Progenitor cell of endocrine pancreas (in vitro differentiated cells): ENCODE data around the gene MTHFS. TPM values are rescaled to one million over a fixed set of nuclear protein-coding genes. Genes with fewer than 3 reads are reported as not detected.

Experiments used
- DNase-seq: peaks from one replicate; pipeline ENCODE4 v3.0.0; 2021; ENCODE audit warnings: low spot score; ENCODE audit not compliant: unreplicated experiment
- H3K27ac Mint-ChIP-seq: 2 replicates; pipeline ENCODE4 v1.8.0; 2021; ENCODE audit warnings: mild to moderate bottlenecking, moderate library complexity, mixed read lengths
- H3K27me3 Mint-ChIP-seq: 2 replicates; pipeline ENCODE4 v1.8.0; 2021; ENCODE audit warnings: mixed read lengths
- H3K36me3 Mint-ChIP-seq: 2 replicates; pipeline ENCODE4 v1.8.0; 2022; ENCODE audit warnings: mixed read lengths; ENCODE audit not compliant: insufficient read depth
- H3K4me1 Mint-ChIP-seq: 2 replicates; pipeline ENCODE4 v1.8.0; 2021; ENCODE audit warnings: low read depth, mixed read lengths
- H3K4me3 Mint-ChIP-seq: 2 replicates; pipeline ENCODE4 v1.8.0; 2021; ENCODE audit warnings: low read depth, mild to moderate bottlenecking, moderate library complexity, mixed read lengths
- H3K9me3 Mint-ChIP-seq: 2 replicates; pipeline ENCODE4 v1.8.0; 2021; ENCODE audit warnings: low read depth, mixed read lengths
- CTCF ChIP-seq: fragments of 200-600 bp; sonication (generic); IDR thresholded peaks from one replicate; pipeline ENCODE4 v1.5.0; 2021; ENCODE audit warnings: antibody characterized with exemption, mild to moderate bottlenecking; ENCODE audit not compliant: unreplicated experiment
- long read RNA-seq: library from polyadenylated mRNA; unstranded; transcript quantifications from one replicate; pipeline ENCODE4 v2.0.0, GENCODE V29; 2020
- total RNA-seq: library from RNA; stranded (reverse); gene quantifications from 2 replicates; pipeline ENCODE4 v1.2.1, GENCODE V29; 2021

The MTHFS gene
- total RNA-seq, result 33.3 and 33.6 TPM in 2 replicates
- long read RNA-seq, transcript MTHFS-201 (3 exons, 907 nt), result major isoform, 6 of 11 reads
- long read RNA-seq, partial matches to known transcripts, result 0 of 11 reads
- long read RNA-seq, other reads (novel, unspliced or antisense), result 5 of 11 reads

- peak; percentile 63 for DNase-seq
- Mint-ChIP-seq H3K4me1 (peaks cover 15% of the 10 kb centered on the region), H3K9me3 (no peaks in the 10 kb centered on the region), H3K4me3 (peak within 1 kb of the TSS; percentile 99), H3K36me3 (peaks cover 4% of the 10 kb centered on the region), H3K27ac (peak within 1 kb of the TSS; percentile 100), H3K27me3 (no peaks in the 10 kb centered on the region)
- TF ChIP-seq CTCF, result peak; percentile 44
Observed at GRCh38 chr15:79896634-79897379, at the start of gene MTHFS. TSS of gene MTHFS (minus strand) at chr15:79897014. CDS start at chr15:79896988, 26 bp downstream.

GRCh38 chr15:79944622-79945021 lies 47.8 kb upstream of the MTHFS start:
- no peak for DNase-seq
- Mint-ChIP-seq H3K4me3 (no peak overlapping the region), H3K27me3 (no peaks in the 10 kb centered on the region), H3K9me3 (no peaks in the 10 kb centered on the region), H3K27ac (no peak overlapping the region), H3K4me1 (peaks cover 6% of the 10 kb centered on the region), H3K36me3 (no peaks in the 10 kb centered on the region)
- no peak for TF ChIP-seq CTCF

GRCh38 chr15:79943820-79944219 lies 47.0 kb upstream of the MTHFS start:
- TF ChIP-seq CTCF, result no peak
- Mint-ChIP-seq H3K27ac (peak overlapping the region; percentile 63), H3K9me3 (no peaks in the 10 kb centered on the region), H3K27me3 (no peaks in the 10 kb centered on the region), H3K36me3 (no peaks in the 10 kb centered on the region), H3K4me3 (no peak overlapping the region), H3K4me1 (peaks cover 6% of the 10 kb centered on the region)
- no peak for DNase-seq

GRCh38 chr15:79942741-79943481 lies 46.1 kb upstream of the MTHFS start:
- Mint-ChIP-seq H3K9me3 (no peaks in the 10 kb centered on the region), H3K27ac (peak overlapping the region; percentile 63), H3K27me3 (no peaks in the 10 kb centered on the region), H3K36me3 (no peaks in the 10 kb centered on the region), H3K4me3 (no peak overlapping the region), H3K4me1 (peaks cover 6% of the 10 kb centered on the region)
- no peak for DNase-seq
- TF ChIP-seq CTCF, result no peak

GRCh38 chr15:79939399-79939798 lies 42.6 kb upstream of the MTHFS start:
- Mint-ChIP-seq H3K27me3 (no peaks in the 10 kb centered on the region), H3K4me1 (peaks cover 11% of the 10 kb centered on the region), H3K4me3 (no peak overlapping the region), H3K9me3 (no peaks in the 10 kb centered on the region), H3K27ac (no peak overlapping the region), H3K36me3 (no peaks in the 10 kb centered on the region)
- TF ChIP-seq CTCF, result no peak
- DNase-seq, result no peak
